H9 (cell line): ENCODE results near the gene ELAVL1. TPM values are rescaled to one million over a fixed set of nuclear protein-coding genes. Genes with fewer than 3 reads are reported as not detected.
A peak's percentile ranks its signal among the peaks of the same experiment; 100 is the strongest.

Experiments used
- DNase-seq: peaks from one replicate; pipeline ENCODE4 v3.0.0-alpha.2; 2017
- H2AFZ ChIP-seq: one replicate; pipeline ENCODE4 v1.6.1; 2013; ENCODE audit warnings: mild to moderate bottlenecking, low read length, control low read depth, moderate library complexity
- H2AK5ac ChIP-seq: 2 replicates; pipeline ENCODE4 v1.6.1; 2013; ENCODE audit warnings: low read length, control low read depth, mixed read lengths; ENCODE audit not compliant: insufficient read length
- H2BK120ac ChIP-seq: one replicate; pipeline ENCODE4 v1.6.1; 2013; ENCODE audit warnings: low read depth, mild to moderate bottlenecking, low read length, control low read depth, inconsistent platforms; ENCODE audit not compliant: poor library complexity, severe bottlenecking
- H2BK12ac ChIP-seq: 2 replicates; pipeline ENCODE4 v1.6.1; 2013; ENCODE audit warnings: low read length, control low read depth, mixed read lengths, low read depth; ENCODE audit not compliant: insufficient read length
- H2BK15ac ChIP-seq: 2 replicates; pipeline ENCODE4 v1.6.1; 2013; ENCODE audit warnings: low read depth, low read length, control low read depth
- H2BK20ac ChIP-seq: one replicate; pipeline ENCODE4 v1.6.1; 2013; ENCODE audit warnings: low read depth, mild to moderate bottlenecking, low read length, control low read depth, inconsistent platforms; ENCODE audit not compliant: poor library complexity, severe bottlenecking
- H2BK5ac ChIP-seq: 2 replicates; pipeline ENCODE4 v1.6.1; 2013; ENCODE audit warnings: low read length, control low read depth, mixed read lengths; ENCODE audit not compliant: insufficient read length
- H3K14ac ChIP-seq: 2 replicates; pipeline ENCODE4 v1.6.1; 2013; ENCODE audit warnings: low read length, control low read depth; ENCODE audit not compliant: insufficient read depth
- H3K18ac ChIP-seq: 2 replicates; pipeline ENCODE4 v1.6.1; 2013; ENCODE audit warnings: low read depth, mild to moderate bottlenecking, mixed read lengths, low read length, control low read depth; ENCODE audit not compliant: insufficient read length
- H3K23ac ChIP-seq: 2 replicates; pipeline ENCODE4 v1.6.1; 2013; ENCODE audit warnings: low read length, control low read depth, mixed read lengths, low read depth; ENCODE audit not compliant: insufficient read length
- H3K23me2 ChIP-seq: 2 replicates; pipeline ENCODE4 v1.6.1; 2013; ENCODE audit warnings: low read depth, mild to moderate bottlenecking, mixed read lengths, low read length, control low read depth; ENCODE audit not compliant: insufficient read length, poor library complexity, severe bottlenecking
- H3K27ac ChIP-seq: 2 replicates; pipeline ENCODE4 v1.5.1; 2013; ENCODE audit warnings: low read length, control low read depth, mixed read lengths, low read depth; ENCODE audit not compliant: insufficient read length
- H3K27me3 ChIP-seq: 2 replicates; pipeline ENCODE4 v1.6.1; 2013; ENCODE audit warnings: low read length, control low read depth, inconsistent platforms; ENCODE audit not compliant: insufficient read depth
- H3K4ac ChIP-seq: 2 replicates; pipeline ENCODE4 v1.6.1; 2013; ENCODE audit warnings: low read depth, mild to moderate bottlenecking, control low read depth, inconsistent platforms, low read length, moderate library complexity
- H3K4me1 ChIP-seq: 2 replicates; pipeline ENCODE4 v1.6.1; 2013; ENCODE audit warnings: low read length, control low read depth, inconsistent platforms; ENCODE audit not compliant: insufficient read depth
- H3K4me2 ChIP-seq: 2 replicates; pipeline ENCODE4 v1.6.1; 2013; ENCODE audit warnings: low read length, control low read depth, mixed read lengths; ENCODE audit not compliant: insufficient read length, insufficient read depth
- H3K56ac ChIP-seq: 2 replicates; pipeline ENCODE4 v1.6.1; 2013; ENCODE audit warnings: low read depth, mild to moderate bottlenecking, mixed read lengths, low read length, control low read depth; ENCODE audit not compliant: insufficient read length
- H3K79me1 ChIP-seq: 2 replicates; pipeline ENCODE4 v1.6.1; 2013; ENCODE audit warnings: low read depth, mild to moderate bottlenecking, moderate library complexity, low read length, control low read depth, inconsistent platforms; ENCODE audit not compliant: insufficient read depth, poor library complexity, severe bottlenecking
- H3K79me2 ChIP-seq: 2 replicates; pipeline ENCODE4 v1.6.1; 2013; ENCODE audit warnings: low read length, control low read depth, inconsistent platforms; ENCODE audit not compliant: insufficient read depth
- H3K9ac ChIP-seq: 2 replicates; pipeline ENCODE4 v1.6.1; 2013; ENCODE audit warnings: low read length, control low read depth, mixed read lengths; ENCODE audit not compliant: insufficient read length; ENCODE audit errors: extremely low read depth
- H3K9me3 ChIP-seq: one replicate; pipeline ENCODE4 v1.6.1; 2013; ENCODE audit warnings: low read depth, low read length, inconsistent platforms; ENCODE audit not compliant: control insufficient read depth
- H3T11ph ChIP-seq: one replicate; pipeline ENCODE4 v1.6.1; 2013; ENCODE audit warnings: mild to moderate bottlenecking, low read length, control low read depth, inconsistent platforms
- H4K20me1 ChIP-seq: one replicate; pipeline ENCODE4 v1.6.1; 2013; ENCODE audit not compliant: control insufficient read depth, insufficient read length, insufficient read depth
- H4K5ac ChIP-seq: 2 replicates; pipeline ENCODE4 v1.6.1; 2013; ENCODE audit warnings: low read depth, mild to moderate bottlenecking, mixed read lengths, low read length, control low read depth; ENCODE audit not compliant: insufficient read length
- H4K8ac ChIP-seq: replicated peaks from 2 replicates; pipeline ENCODE4 v1.6.1; 2013; ENCODE audit warnings: low read length, control low read depth, mixed read lengths, low read depth; ENCODE audit not compliant: insufficient read length
- H4K91ac ChIP-seq: 2 replicates; pipeline ENCODE4 v1.6.1; 2013; ENCODE audit warnings: low read depth, mild to moderate bottlenecking, moderate library complexity, mixed read lengths, low read length, control low read depth; ENCODE audit not compliant: insufficient read length
- H3K27ac Mint-ChIP-seq, 3 experiments: 2 replicates in 2 of 3; 3 replicates in 1 of 3; pipeline ENCODE4 v1.8.0; 2020 to 2021; ENCODE audit warnings: mixed read lengths in 3 of 3, mild to moderate bottlenecking in 1 of 3, moderate library complexity in 1 of 3
- H3K27me3 Mint-ChIP-seq: 2 replicates; pipeline ENCODE4 v1.8.0; 2021; ENCODE audit warnings: low read depth, mild to moderate bottlenecking, moderate library complexity, mixed read lengths
- H3K36me3 Mint-ChIP-seq, 3 experiments: 2 replicates in 2 of 3; 3 replicates in 1 of 3; pipeline ENCODE4 v1.8.0; 2020 to 2021; ENCODE audit warnings: low read depth in 3 of 3, mixed read lengths in 3 of 3; ENCODE audit not compliant: insufficient read depth in 1 of 3
- H3K4me1 Mint-ChIP-seq, 2 experiments: 2 replicates each; pipeline ENCODE4 v1.8.0; 2020; ENCODE audit warnings: mixed read lengths in 2 of 2
- H3K4me3 Mint-ChIP-seq, 2 experiments: 2 replicates in 1 of 2; 3 replicates in 1 of 2; pipeline ENCODE4 v1.8.0; 2020 to 2021; ENCODE audit warnings: mild to moderate bottlenecking in 2 of 2, mixed read lengths in 2 of 2, moderate library complexity in 1 of 2
- H3K9me3 Mint-ChIP-seq, 2 experiments: 2 replicates in 1 of 2; 3 replicates in 1 of 2; pipeline ENCODE4 v1.8.0; 2020; ENCODE audit warnings: mild to moderate bottlenecking in 2 of 2, mixed read lengths in 2 of 2, moderate library complexity in 1 of 2
- CTCF ChIP-seq: fragments of 200-600 bp; sonication (generic); conservative IDR thresholded peaks from 3 replicates; pipeline ENCODE4 v1.8.0; 2021; ENCODE audit warnings: antibody characterized with exemption, mild to moderate bottlenecking
- WGBS: extraction: QIAGEN DNeasy Blood & Tissue Kit; methylation state at CpG from one replicate; pipeline ENCODE4 v1.1.7; 2013; ENCODE audit warnings: missing lambda C conversion rate, low lambda C conversion rate, mixed read lengths; ENCODE audit not compliant: insufficient read length; ENCODE audit errors: extremely low coverage; 5-methylcytosine and 5-hydroxymethylcytosine counted together
- long read RNA-seq: library from polyadenylated mRNA; unstranded; transcript quantifications from one replicate; pipeline ENCODE4 v2.0.0, GENCODE V29; 2020
- total RNA-seq: library from RNA; stranded (reverse); gene quantifications from 2 replicates; pipeline ENCODE4 v1.2.1, GENCODE V29; 2021

ELAVL1 gene
- total RNA-seq, result 147 and 149 TPM in 2 replicates
- long read RNA-seq, full-length matches to known transcripts, result 167 of 222 reads
- long read RNA-seq, partial matches to known transcripts, result 17 of 222 reads
- long read RNA-seq, other reads (novel, unspliced or antisense), result 38 of 222 reads

- Histone ChIP-seq H4K20me1 (peaks cover 4% of the 10 kb centered on the region), H3K18ac (peak within 1 kb of the TSS; percentile 93), H3K56ac (no peak within 1 kb of the TSS), H2BK20ac (no peak within 1 kb of the TSS), H2BK5ac (no peak within 1 kb of the TSS), H2BK12ac (no peak within 1 kb of the TSS), H3K9me3 (no peaks in the 10 kb centered on the region), H2AFZ (peak within 1 kb of the TSS; percentile 1), H2BK120ac (no peak within 1 kb of the TSS), H3K79me2 (peaks cover 30% of the 10 kb centered on the region), H3K23me2 (peaks cover 15% of the 10 kb centered on the region), H3K4ac (no peak within 1 kb of the TSS), H3K79me1 (no peaks in the 10 kb centered on the region), H2BK15ac (no peak within 1 kb of the TSS), H3K23ac (no peak within 1 kb of the TSS), H4K8ac (no peak within 1 kb of the TSS), H2AK5ac (no peak within 1 kb of the TSS), H3K14ac (peak within 1 kb of the TSS; percentile 94), H4K5ac (no peak within 1 kb of the TSS), H3K27me3 (no peaks in the 10 kb centered on the region), H3K4me2 (peak within 1 kb of the TSS; percentile 81), H3K4me1 (peaks cover 8% of the 10 kb centered on the region; the same call in 1 of the 2 replicates), H4K91ac (no peak within 1 kb of the TSS), H3K27ac (no peak within 1 kb of the TSS), H3T11ph (no peak within 1 kb of the TSS), H3K9ac (peak within 1 kb of the TSS; percentile 41)
- Mint-ChIP-seq H3K4me1 (peaks cover 28 to 35% of the 10 kb centered on the region in 2 experiments), H3K36me3 (peaks cover 13 to 20% (median 18%) of the 10 kb centered on the region in 3 experiments), H3K27ac (peak within 1 kb of the TSS; percentile 72 to 97 (median 82); a peak in 6 of 7 replicates), H3K9me3 (no peaks in the 10 kb centered on the region), H3K27me3 (no peaks in the 10 kb centered on the region), H3K4me3 (peak within 1 kb of the TSS; percentile 98 to 99)
- WGBS, result no CpG with 5 or more reads among the region's 98 CpGs
- peak; percentile 90 for DNase-seq
- TF ChIP-seq CTCF, result no peak; the same call in 2 of the 3 replicates
Measured at GRCh38 chr19:8005534-8006256, at the start of gene ELAVL1. Gene ELAVL1, minus strand, starts transcription at chr19:8005641. Its CDS starts 13,826 bp downstream, at chr19:7991815.
